ENCODE results near the gene CSTPP1. TPM values are rescaled to one million over a fixed set of nuclear protein-coding genes. Genes with fewer than 3 reads are reported as not detected.

Gene CSTPP1
- total RNA-seq, 1 donor from 2014 or later: 29.6 TPM

DNA sequence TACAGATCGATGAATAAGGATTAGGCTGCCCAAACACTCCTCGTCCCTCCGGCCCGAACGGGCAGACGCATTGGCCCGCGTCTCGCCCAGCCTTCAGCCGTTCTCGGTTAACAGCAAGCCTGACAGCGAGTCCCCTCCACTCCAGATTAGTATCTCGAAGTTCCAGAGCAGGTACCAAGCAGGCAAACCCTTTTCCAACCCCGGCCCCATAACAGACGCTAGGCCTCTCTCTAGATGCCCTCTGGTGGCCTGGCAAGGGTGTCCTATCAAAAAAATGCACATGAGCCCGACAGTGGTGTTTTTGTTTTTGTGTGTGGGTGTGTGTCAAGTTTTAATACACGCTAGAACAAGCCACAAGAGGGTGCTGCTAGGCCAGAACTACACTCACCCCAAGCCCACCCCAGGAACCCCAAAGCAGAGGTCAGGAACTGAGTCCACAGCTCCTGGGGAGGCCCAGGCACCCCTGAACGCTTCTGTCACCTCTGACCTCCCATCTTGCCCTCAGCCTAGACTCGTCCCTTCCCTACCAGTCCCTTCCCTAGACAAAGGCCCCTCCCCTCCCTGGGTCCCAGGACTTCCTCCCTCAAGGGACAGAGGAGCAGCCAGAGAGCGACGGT, 240.8 kb downstream of the CSTPP1 start:
- peaks cover 7% of the 10 kb centered on the region for H3K4me1 Mint-ChIP-seq (ENCODE audit: low read depth, unreplicated experiment)
- H3K4me1 ChIP-seq (ENCODE audit: insufficient read depth, low read length): peaks cover 18% of the 10 kb centered on the region
- no peaks in the 10 kb centered on the region for H3K27me3 ChIP-seq (ENCODE audit: insufficient read depth, low read length)
- FAIRE-seq: no peak
- no peaks in the 10 kb centered on the region for H3K9me3 Mint-ChIP-seq (ENCODE audit: unreplicated experiment)
- no peaks in the 10 kb centered on the region for H3K27me3 Mint-ChIP-seq (ENCODE audit: low read depth, unreplicated experiment)
- H3K4me2 ChIP-seq (ENCODE audit: low read length): peak overlapping the region; percentile 100
- TF ChIP-seq, protein P1, sequence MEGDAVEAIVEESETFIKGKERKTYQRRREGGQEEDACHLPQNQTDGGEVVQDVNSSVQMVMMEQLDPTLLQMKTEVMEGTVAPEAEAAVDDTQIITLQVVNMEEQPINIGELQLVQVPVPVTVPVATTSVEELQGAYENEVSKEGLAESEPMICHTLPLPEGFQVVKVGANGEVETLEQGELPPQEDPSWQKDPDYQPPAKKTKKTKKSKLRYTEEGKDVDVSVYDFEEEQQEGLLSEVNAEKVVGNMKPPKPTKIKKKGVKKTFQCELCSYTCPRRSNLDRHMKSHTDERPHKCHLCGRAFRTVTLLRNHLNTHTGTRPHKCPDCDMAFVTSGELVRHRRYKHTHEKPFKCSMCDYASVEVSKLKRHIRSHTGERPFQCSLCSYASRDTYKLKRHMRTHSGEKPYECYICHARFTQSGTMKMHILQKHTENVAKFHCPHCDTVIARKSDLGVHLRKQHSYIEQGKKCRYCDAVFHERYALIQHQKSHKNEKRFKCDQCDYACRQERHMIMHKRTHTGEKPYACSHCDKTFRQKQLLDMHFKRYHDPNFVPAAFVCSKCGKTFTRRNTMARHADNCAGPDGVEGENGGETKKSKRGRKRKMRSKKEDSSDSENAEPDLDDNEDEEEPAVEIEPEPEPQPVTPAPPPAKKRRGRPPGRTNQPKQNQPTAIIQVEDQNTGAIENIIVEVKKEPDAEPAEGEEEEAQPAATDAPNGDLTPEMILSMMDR (IDR thresholded peaks at IDR 0.05; ENCODE audit: insufficient read depth, low read depth, low read length): peak; percentile 63
- no peak for TF ChIP-seq EZH2 (IDR thresholded peaks at IDR 0.05; ENCODE audit: insufficient read depth, low read length)
- H3K79me2 ChIP-seq (ENCODE audit: insufficient read depth, low read length): peaks cover 45% of the 10 kb centered on the region
- peak overlapping the region; percentile 98 for H3K27ac Mint-ChIP-seq (ENCODE audit: unreplicated experiment)
- peak overlapping the region; percentile 99 for H3K9ac ChIP-seq (ENCODE audit: low read length)
- H3K9me3 ChIP-seq (ENCODE audit: insufficient read depth, low read depth, low read length): no peaks in the 10 kb centered on the region
- peaks cover 34% of the 10 kb centered on the region for H4K20me1 ChIP-seq (ENCODE audit: insufficient read depth, low read length)
- peaks cover 7% of the 10 kb centered on the region for H3K36me3 Mint-ChIP-seq (ENCODE audit: low read depth, unreplicated experiment)
- peaks cover 23% of the 10 kb centered on the region for H3K36me3 ChIP-seq (ENCODE audit: insufficient read depth, low read length)
- H3K4me3 Mint-ChIP-seq (ENCODE audit: unreplicated experiment): peak overlapping the region; percentile 94
- peak overlapping the region; percentile 91 for H3K27ac ChIP-seq (ENCODE audit: low read depth, low read length)
- peak overlapping the region; percentile 77 for H3K4me3 ChIP-seq (ENCODE audit: insufficient read depth, low read depth, low read length)
- peak overlapping the region; percentile 93 for H2AFZ ChIP-seq (ENCODE audit: low read depth, low read length)
- DNase-seq (ENCODE audit: low read depth): peak; percentile 58

DNA sequence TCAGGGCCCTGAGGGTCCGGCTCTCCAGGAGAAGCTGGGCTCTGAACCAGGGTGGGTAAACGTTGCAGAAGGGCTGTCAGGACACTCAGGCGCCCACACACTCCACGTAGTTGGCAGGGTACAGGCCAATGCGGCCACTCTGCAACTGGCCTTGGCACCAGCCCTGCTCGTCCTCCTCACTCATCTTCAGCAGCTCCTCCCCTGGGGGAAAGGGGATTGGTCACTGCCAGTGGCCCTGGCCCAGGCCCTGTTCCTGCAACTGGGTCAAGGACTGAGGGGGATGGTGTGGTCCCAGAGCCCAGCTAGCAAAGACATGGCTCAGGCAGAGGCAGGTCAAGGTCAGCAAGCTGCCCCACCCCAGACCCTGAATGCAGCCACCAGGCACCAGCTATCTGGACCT, 241.3 kb downstream of the CSTPP1 start:
- Histone ChIP-seq H3K4me2 (ENCODE audit: low read length) (peak overlapping the region; percentile 100), H4K20me1 (ENCODE audit: insufficient read depth, low read length) (peaks cover 29% of the 10 kb centered on the region), H2AFZ (ENCODE audit: low read depth, low read length) (peak overlapping the region; percentile 93), H3K27me3 (ENCODE audit: insufficient read depth, low read length) (no peaks in the 10 kb centered on the region), H3K9me3 (ENCODE audit: insufficient read depth, low read depth, low read length) (no peaks in the 10 kb centered on the region), H3K4me3 (ENCODE audit: insufficient read depth, low read depth, low read length) (no peak overlapping the region), H3K9ac (ENCODE audit: low read length) (peak overlapping the region; percentile 99), H3K27ac (ENCODE audit: low read depth, low read length) (peak overlapping the region; percentile 91), H3K4me1 (ENCODE audit: insufficient read depth, low read length) (peaks cover 18% of the 10 kb centered on the region), H3K36me3 (ENCODE audit: insufficient read depth, low read length) (peaks cover 18% of the 10 kb centered on the region), H3K79me2 (ENCODE audit: insufficient read depth, low read length) (peaks cover 45% of the 10 kb centered on the region)
- Mint-ChIP-seq H3K4me3 (ENCODE audit: unreplicated experiment) (peak overlapping the region; percentile 68), H3K27ac (ENCODE audit: unreplicated experiment) (peak overlapping the region; percentile 98), H3K27me3 (ENCODE audit: low read depth, unreplicated experiment) (no peaks in the 10 kb centered on the region), H3K4me1 (ENCODE audit: low read depth, unreplicated experiment) (peaks cover 7% of the 10 kb centered on the region), H3K9me3 (ENCODE audit: unreplicated experiment) (no peaks in the 10 kb centered on the region), H3K36me3 (ENCODE audit: low read depth, unreplicated experiment) (peaks cover 7% of the 10 kb centered on the region)
- DNase-seq (ENCODE audit: low read depth) (no peak), FAIRE-seq (no peak)
- no peak for TF ChIP-seq EZH2 (IDR thresholded peaks at IDR 0.05; ENCODE audit: insufficient read depth, low read length)
- TF ChIP-seq, protein P1 (IDR thresholded peaks at IDR 0.05; ENCODE audit: insufficient read depth, low read depth, low read length): no peak

DNA sequence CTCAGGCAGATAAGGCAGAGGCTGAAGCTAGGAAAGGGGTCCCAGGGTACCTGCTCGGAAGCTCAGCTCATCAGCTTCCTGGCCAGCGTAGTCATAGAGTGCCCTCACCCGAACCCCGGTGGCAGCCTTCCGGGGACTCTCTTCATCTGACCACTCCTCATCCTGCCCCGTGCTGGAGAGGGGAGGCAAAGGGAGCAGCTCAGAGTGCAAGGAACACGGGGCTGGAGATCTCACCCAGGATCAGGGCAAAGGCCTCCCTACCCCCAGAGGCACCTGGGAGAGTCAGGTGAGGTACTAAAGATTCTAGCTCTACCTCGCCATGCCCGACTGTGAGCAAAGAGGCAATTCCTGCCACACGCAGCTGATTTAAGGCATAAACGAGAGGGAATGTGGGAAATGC, 241.8 kb downstream of the CSTPP1 start:
- Mint-ChIP-seq H3K9me3 (ENCODE audit: unreplicated experiment) (no peaks in the 10 kb centered on the region), H3K4me3 (ENCODE audit: unreplicated experiment) (no peak overlapping the region), H3K27me3 (ENCODE audit: low read depth, unreplicated experiment) (no peaks in the 10 kb centered on the region), H3K27ac (ENCODE audit: unreplicated experiment) (no peak overlapping the region), H3K4me1 (ENCODE audit: low read depth, unreplicated experiment) (peaks cover 7% of the 10 kb centered on the region), H3K36me3 (ENCODE audit: low read depth, unreplicated experiment) (peaks cover 5% of the 10 kb centered on the region)
- no peak overlapping the region for H3K4me2 ChIP-seq (ENCODE audit: low read length)
- DNase-seq (ENCODE audit: low read depth): no peak
- H3K9me3 ChIP-seq (ENCODE audit: insufficient read depth, low read depth, low read length): no peaks in the 10 kb centered on the region
- no peak overlapping the region for H3K4me3 ChIP-seq (ENCODE audit: insufficient read depth, low read depth, low read length)
- peaks cover 14% of the 10 kb centered on the region for H3K36me3 ChIP-seq (ENCODE audit: insufficient read depth, low read length)
- H3K79me2 ChIP-seq (ENCODE audit: insufficient read depth, low read length): peaks cover 45% of the 10 kb centered on the region
- FAIRE-seq: no peak
- no peak overlapping the region for H3K9ac ChIP-seq (ENCODE audit: low read length)
- H3K27me3 ChIP-seq (ENCODE audit: insufficient read depth, low read length): no peaks in the 10 kb centered on the region
- peaks cover 27% of the 10 kb centered on the region for H4K20me1 ChIP-seq (ENCODE audit: insufficient read depth, low read length)
- no peak overlapping the region for H2AFZ ChIP-seq (ENCODE audit: low read depth, low read length)
- H3K27ac ChIP-seq (ENCODE audit: low read depth, low read length): no peak overlapping the region
- TF ChIP-seq EZH2 (IDR thresholded peaks at IDR 0.05; ENCODE audit: insufficient read depth, low read length): no peak
- TF ChIP-seq, protein P1 (IDR thresholded peaks at IDR 0.05; ENCODE audit: insufficient read depth, low read depth, low read length): no peak
- peaks cover 18% of the 10 kb centered on the region for H3K4me1 ChIP-seq (ENCODE audit: insufficient read depth, low read length)
